ENCODE results near the gene UBAC1.
"Not testable (repeated sequence)": the region's sequence is repeated elsewhere in the genome, so short reads cannot be mapped to it uniquely, and the experiment has no call there.

Gene UBAC1

DNA sequence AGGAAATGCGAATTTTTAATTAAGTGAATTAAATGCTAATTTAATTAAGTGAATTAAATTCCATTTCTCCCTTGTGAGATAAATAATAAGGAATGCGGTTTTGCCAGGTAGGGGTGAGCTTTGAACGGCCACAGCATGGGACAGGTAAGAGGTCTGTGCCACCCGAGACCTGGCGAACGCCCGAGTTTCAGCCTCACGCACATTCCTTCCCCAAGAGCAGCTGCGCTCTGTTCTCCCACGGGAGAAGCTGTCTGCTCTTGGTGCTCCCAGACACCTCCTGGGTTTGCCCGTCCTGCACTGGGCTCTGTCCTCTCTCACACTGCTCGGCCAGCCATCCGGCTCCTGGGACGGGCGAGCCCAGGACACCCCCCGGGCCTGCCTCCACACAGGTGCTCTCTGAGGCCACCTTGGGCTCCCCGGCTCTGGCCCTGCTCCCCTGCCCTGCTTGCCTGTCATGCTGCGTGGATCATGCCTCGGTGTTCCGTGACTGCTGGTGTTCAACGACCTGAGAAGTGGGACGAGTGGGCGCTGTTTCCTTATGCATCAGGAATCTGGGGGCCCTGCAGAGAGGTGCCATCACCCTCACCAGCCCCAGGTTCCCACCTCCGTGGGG is 40.1 kb downstream of the UBAC1 start:
- DNase-seq (ENCODE audit: low spot score), result no peak

DNA sequence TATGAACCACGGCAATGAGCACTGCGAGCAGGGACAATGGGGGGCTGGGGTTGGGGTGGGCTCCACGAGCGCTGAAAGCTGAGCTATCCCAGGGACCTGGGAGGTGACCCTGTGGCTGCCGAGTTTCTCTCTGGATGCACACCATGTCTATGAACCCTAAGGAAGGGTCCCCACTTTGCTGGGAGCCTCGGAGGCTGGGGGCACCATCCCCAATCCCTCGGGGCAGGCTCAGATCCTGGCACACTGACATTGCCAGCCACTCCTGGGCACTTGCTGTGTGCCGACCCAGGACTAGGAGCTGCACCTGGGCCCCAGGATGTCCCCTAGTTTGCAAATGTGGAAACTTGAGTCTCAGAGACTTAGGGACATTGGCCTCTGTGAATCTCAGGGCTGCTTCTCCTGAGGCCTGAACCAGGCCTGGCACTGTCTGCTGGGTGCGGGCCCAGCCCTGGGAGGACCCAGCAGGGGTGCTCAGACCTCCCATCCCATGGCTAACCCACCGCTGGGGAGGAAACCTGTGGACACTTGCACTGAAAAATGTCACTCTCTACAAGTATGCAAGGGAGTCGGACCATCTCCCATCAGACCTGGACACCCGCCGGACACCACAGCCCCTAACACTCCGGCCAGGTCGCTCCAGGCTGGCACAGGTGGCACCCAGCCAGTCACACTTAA is 40.8 kb downstream of the UBAC1 start:
- no peak for DNase-seq (ENCODE audit: low spot score)

DNA sequence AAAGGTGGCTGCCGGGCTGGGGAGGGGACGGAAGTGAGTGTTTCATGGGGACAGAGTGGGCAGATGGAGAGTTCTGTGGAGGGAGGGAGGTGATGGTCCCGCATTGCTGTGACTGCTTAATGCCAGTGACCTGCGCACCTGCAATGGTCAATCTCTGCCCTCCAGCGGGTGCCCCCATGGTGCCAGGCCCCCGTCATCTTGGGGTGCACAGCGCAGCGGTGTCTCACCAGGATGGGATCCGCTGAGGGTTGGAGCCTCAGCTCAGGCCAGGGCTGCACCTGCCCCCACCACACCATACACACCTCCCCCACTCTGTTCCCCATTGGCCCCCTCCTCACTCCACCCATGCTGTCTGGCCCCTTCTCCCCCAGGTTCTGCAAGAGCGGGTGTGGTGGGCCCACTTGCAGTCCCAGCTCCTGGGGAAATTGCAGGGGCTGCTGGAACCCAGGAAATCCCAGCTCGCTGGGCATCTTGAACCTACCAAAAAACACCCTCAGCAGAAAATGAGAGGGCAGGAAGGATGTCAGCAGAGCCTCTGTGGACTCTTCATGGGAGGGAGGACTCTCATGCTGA is 41.8 kb downstream of the UBAC1 start:
- DNase-seq (ENCODE audit: low spot score), result no peak

DNA sequence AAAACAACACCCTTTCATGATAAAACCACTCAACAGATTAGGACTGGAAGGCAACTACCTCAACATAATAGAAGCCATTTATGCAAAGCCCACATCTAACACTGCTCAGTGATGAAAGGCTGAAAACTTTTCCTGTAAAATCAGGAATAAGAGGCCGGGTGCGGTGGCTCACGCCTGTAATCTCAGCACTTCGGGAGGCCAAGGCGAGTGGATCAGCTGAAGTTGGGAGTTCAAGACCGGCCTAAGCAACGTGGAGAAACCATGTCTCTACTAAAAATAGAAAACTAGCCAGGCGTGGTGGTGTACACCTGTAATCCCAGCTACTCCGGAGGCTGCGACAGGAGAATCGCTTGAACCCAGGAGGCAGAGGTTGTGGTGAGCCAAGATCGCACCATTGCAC is 44.9 kb downstream of the UBAC1 start:
- not testable (repeated sequence) for DNase-seq (ENCODE audit: low spot score)

DNA sequence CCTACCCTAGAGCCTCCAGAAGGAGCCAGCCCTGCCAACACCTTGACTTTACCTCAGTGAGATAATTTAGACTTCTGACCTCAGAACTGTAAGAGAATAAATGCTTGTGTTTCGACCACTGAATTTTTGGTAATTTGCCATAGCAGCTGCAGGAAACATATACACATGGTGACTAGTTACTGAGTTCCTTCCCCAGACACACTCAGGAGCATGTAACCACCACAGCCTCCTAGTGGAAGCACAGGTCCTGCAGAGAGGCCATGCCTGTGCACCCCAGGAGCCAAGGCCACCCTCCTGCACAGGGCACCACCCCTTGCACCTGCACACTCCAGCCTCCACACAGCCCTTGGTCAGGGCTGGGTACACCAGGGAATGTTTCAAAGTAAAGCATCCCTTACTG is 46.3 kb downstream of the UBAC1 start:
- DNase-seq (ENCODE audit: low spot score), result no peak

DNA sequence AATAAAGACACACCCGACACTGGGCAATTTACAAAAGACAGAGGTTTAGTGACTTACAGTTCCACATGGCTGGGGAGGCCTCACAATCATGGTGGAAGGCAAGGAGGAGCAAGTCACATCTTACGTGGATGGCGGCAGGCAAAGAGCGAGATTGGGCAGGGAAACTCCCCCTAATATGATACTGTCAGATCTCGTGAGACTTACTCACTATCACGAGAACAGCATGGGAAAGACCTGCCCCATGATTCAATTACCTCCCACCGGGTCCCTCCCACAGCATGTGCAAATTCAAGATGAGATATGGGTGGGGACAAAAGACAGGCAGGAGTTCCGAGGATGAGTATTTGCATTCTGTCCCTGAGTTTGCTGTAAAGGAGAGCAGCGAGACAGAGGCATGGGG is 49.9 kb downstream of the UBAC1 start:
- not testable (repeated sequence) for DNase-seq (ENCODE audit: low spot score)

DNA sequence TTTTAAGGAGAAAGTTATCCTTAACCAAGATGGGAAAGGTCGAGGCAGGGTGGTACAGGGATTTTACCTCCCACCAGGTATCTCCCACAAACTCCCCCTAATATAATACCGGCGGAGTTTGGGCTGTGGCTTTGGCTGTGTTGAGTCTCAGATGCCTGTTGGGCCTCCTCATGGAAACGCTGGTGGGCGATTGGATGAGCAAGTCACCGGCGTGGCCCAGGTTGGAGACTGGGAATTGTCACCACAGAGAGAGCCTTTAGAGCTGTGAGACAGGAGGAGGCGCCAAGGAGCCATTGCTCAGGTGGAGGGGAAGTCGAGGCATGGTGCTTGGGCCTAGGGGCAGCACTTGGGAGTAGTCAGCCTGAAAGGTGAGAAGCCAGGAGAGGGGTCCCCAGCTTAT is 50.4 kb downstream of the UBAC1 start:
- no peak for DNase-seq (ENCODE audit: low spot score)

DNA sequence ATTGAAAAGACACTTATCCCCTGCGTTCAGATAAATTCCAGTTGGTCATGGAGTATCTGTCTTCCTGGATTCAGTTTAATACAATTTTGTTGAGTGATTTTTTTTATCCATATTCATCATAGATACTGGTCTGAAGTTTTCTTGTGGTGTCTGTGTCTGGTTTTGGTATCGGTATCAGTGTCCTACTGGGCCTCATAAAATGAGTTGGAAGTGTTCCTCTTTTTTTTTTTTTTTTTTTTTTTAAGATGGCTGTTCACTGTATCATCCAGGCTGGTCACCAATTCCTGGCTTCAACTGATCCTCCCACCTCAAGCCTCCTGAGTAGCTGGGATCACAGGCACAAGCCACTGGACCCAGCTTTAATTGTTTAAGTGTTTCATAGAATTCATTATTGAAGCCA is 51.0 kb downstream of the UBAC1 start:
- no peak for DNase-seq (ENCODE audit: low spot score)

DNA sequence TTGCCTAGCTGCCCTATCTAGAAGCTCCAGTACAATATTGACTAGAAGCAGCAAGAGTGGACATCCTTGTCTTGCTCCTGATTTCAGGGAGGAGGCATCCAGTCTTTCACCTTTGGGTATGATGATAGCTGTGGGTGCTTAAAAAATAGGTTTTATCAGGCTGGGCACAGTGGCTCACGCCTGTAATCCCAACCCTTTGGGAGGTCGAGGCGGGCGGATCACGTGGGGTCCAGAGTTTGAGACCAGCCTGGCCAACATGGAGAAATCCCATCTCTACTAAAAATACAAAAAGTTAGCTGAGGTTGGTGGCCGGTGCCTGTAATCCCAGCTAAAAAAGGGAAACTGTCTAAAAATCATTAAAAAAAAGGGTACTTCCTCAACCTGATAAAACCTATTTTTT is 51.8 kb downstream of the UBAC1 start:
- no peak for DNase-seq (ENCODE audit: low spot score)

DNA sequence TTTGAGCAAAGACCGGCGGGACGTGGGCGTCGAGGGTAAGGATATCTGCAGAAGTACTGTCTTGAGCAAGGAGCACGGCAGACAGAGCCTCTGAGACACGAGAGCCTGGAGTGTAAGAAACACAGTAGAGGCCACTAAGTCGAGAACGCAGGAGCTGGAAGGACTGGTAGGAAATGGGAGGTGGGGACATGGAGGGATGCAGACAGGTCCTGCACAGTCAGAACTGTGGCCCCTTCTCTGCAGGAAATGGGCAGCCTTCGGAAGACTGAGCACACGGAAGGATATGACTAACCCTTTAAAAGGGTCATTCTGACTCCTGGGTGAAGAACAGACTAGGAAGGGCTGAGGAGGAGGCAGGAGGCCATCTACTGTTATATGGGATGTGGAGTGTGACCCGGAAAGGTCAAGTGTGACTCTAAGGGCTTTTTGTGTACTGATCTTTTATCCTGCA is 52.4 kb downstream of the UBAC1 start:
- no peak for DNase-seq (ENCODE audit: low spot score)

DNA sequence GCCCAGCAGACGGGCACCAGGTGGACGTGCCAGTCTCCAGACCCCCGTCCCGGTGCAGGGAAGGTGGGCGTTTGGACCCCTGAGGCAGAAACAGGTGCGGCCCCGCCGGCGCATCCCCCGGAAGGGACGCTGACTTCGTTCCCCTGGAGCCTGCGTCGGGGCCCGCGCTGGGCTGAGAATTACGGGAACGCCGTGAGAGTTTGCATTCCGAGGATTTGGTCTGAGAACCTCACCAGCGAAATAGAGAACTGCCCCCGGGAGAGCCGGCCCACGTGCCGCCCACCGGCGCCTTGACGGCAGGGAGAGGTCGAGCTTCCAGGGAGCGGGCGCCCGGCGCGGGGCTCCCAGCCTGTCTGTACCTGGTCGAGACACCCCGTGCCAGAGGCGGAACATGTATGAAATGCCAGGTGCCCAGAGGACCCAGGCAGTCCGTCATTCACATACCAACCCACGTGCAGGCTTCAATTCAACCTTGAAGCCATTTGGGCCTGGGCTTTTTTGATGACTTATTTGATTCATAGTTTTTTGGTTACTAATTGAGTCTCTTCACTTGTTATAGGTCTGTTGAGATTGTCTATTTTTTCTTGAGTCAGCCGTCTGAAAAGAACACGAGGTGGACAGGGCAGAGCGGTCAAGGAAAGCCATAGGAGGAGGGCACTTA is 53.0 kb downstream of the UBAC1 start:
- DNase-seq (ENCODE audit: low spot score), result no peak

DNA sequence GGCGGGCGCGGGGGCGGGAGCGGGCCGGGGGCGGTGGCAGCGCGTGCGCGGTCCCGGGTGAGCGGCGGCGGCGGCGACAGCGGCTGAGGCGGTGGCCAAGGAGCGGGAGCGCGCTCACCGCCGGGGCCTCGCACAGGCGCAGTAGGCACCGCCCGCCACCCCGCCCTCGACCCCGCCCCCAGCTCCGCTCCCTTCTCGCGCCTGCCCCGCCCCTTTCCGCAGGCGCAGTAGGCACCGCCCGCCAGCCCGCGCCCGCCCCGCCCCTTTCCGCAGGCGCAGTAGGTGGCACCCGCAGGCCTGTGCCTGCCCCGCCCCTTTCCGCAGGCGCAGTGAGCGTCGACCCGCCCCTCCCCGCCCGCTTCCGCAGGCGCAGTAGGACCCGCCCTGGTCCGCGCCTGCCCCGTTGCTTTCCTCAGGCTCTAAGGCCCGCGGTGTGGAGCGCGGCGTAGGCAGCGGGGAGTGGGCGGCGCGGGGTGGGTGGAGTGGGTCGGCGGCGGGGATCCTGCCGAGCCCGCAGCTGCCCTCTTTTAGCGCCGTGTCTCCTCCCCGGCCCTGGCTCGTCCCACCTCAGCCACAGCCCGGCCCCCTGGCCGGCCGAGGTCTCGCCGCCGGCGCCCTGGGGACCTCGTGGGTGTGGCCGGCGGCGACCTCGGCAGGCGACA is 53.6 kb downstream of the UBAC1 start, which contains the start of gene CAMSAP1:
TSS of gene CAMSAP1 (minus strand) at position 116 of the 662 bp plus-strand sequence. CDS start 387 bp downstream, outside the sequence.
- DNase-seq (ENCODE audit: low spot score), result peak; percentile 98

DNA sequence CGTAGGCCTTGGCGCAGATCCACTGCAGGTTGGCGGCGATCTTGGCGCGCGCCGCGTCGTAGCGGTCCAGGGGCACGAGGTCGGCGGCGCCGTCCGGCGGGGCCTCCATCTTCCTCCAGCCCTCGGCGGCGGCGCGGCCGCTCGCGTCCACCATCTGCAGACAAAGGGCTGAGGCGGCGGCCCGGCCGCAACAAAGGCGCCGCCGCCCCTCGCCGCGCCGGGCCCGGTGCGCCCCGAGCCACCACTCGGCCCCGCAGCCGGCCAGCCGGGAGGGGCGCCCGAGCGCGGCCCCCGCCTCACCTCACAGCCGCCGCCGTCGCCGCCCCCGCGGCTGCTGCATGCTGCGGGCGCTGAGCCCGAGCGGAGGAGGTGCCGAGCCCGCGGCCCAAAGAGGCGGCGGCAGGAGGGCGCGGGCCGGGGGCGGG is 54.2 kb downstream of the UBAC1 start:
- no peak for DNase-seq (ENCODE audit: low spot score)

DNA sequence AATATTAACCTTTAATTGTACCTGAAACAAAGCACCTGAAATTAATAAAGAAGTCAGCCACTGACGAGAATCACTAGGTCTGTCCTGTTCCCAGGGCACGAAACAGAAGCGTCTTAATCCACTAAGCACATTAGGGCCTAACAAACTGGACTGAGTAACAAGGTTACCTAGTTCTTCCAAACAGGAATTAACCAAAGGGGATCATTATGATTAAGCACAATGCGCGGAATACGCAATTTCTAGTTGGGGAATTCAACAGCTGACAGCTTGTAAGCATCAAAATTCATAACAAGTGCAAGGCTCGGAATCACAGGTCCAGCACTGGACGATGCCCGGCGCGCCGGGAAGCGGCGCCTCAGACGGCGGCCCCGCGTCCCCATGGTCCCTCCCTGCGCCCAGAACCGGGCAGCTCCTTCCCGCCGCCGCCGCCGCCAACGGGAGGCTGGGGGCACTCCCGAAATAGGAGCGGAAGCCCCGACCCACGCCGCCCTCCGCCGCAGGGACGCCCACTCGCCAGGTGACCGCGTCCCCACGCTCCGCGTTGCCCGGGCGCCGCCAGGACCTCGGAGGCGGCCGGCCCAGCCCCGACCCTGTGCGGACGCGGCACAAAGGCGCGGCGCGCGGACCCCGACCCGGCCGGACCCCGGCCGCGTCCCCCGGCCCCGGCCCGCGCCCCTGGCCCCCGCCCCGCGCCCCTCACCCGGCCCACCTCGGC is 54.7 kb downstream of the UBAC1 start:
- DNase-seq (ENCODE audit: low spot score), result no peak

DNA sequence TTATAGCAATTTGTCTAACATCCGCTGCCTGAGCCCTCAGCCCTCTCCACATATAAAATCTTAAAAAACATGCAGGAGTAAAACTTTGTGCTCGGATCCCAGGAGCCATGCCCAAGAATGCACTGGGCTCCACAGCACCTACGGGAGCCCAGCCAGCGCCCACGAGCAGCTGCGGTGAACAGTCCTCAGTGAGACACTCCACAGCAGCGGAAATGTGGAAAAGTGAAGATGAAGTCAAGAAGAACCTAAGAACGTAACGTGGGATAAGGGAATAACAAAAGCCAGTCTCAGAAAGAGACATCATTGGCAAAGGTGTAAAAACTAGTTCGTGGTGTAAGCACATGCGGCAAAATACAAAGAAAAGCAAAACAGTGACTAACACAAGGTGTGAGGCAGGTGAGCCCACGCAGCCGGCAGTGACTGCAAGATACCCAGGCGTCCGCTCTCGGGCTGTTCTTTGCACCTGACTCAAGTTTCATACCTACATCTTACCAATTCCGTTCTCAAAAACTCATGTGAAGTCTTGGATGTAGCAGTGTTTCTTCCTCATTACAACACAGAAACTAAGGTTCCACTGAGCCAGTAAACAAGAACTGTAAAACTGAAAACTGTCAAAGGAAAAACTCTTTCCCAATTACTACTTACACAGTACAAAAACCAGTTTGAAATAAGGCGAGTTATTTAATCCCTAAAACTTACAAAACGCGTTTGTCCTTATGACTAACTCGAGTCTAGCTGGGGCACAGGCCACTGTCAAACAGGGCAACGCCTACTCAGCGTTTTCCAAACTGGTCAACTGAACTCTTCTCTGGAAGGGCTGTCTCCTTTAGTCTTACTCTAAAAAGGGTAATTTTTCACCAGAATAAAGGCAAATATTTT is 55.6 kb downstream of the UBAC1 start:
- no peak for DNase-seq (ENCODE audit: low spot score)

DNA sequence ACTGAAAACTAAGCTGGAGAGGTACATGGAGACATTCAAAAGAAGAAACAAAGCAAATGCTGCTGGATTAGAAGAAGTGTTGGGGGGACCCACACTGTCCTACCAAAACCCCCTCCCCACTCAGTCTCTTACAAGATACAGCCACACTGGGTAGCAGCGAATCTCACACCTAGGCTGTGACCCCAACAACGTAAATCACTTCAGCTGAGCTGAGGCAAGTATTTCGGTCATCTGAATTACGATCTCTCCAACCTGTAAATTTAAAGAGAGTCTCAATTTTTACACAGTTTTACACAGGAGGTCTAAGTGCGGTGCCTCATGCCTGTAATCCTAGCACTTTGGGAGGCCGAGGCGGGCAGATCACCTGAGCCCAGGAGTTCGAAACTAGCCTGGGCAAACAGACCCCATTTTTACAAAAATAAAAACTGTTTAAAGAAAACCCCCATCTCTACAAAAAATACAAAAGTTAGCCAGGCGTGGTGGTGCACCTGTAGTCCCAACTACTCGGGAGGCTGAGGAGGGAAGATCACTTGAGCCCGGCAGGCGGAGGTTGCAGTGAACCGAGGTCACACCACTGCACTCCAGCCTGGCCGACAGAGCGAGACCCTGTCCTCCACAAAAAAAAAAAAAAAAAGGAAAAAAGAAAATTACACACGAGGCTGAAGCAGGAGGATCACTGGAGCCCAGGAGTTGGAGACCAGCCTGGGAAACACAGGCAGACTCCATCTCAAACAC is 57.2 kb downstream of the UBAC1 start:
- DNase-seq (ENCODE audit: low spot score), result no peak

DNA sequence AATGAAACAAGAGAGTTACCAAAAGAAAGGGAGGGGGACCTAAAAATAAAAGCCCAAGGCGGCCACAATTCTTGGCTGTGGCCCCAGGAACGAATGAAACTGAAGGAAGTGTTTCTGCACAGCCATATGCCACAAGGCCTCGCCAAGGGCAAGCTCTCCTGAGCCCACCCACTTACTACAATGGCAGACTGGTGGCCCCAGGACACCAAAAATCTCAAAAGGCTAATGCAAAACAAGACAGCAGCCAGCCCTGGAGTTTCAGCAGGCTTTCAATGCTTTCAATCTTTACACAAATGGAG is 57.9 kb downstream of the UBAC1 start:
- no peak for DNase-seq (ENCODE audit: low spot score)

DNA sequence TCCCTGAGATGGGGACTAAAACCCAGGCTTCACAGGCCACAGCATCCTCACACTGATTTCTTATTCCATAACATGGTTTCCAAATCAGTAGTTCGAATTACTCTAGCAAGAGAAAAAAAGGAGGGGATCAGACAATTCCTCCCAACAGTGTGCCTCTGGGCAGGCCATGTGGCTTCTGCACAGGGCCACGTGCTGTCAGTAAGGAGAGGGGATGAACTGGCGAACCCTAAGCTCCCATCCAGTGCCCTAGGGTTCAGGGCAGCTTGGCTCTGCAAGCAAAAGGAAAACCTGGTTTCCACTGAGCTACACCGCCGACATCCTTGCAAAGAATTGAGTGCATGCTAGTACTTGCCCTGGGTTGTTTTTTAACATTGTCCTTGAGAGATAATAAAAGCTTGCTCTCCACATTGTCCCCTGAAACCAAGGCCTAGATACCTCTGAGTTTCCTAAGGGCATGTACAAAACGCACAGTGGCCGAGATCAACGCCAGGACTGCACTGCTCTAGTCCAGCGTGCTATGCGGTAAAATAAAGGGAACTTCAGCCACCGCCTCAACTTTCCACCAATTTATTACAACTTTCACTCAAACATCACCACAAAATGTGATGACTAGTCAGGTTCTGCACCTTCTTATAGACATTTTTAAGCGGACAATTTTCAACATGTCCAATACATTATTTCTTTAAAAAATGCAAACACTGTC is 58.4 kb downstream of the UBAC1 start:
- no peak for DNase-seq (ENCODE audit: low spot score)

DNA sequence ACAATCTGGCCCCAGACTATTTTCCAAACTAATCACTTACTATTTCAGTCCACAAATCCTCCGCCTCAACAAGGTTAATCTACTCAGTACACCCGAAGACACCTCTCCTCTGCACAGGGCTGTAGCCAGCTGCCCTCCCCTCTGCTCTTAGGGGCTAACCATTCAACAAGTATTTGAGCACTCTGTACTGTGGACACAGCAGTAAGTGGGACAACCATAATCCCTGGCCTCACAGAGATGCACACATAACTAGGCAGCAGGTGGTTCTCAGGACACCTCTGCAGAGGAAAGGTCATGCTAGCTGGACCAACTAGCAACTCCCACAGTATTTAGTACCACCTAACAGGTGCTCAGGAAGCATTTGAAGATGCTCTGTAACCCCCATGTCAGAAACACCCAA is 59.3 kb downstream of the UBAC1 start:
- no peak for DNase-seq (ENCODE audit: low spot score)

Data from ecto neural progenitor cell (in vitro differentiated cells).